ENCODE measurements around the gene PCSK9. TPM values are rescaled to one million over a fixed set of nuclear protein-coding genes. Genes with fewer than 3 reads are reported as not detected.

Gene PCSK9
- total and polyA plus RNA-seq, 2 of the 13 experiments (the other 11 are each of a cell fraction or from before 2014, with no cell fraction given) = 33.3 to 80.5 TPM

GRCh38 chr1:55012661-55013060, 26.7 kb upstream of the PCSK9 start:
- in situ Hi-C loops (cut with HindIII; ENCODE audit: extremely low pct_ligation_motif_present, low pct_unique_long_range_greater_than_20kb) (no loop called here), intact Hi-C loops (cut with micrococcal nuclease; ENCODE audit: unreplicated experiment) (no loop called here)
- H2AFZ ChIP-seq (ENCODE audit: low read length) = no peak overlapping the region
- DNase-seq (ENCODE audit: low spot score) = no peak
- H3K79me2 ChIP-seq (ENCODE audit: insufficient read depth, low read length) = no peaks in the 10 kb centered on the region
- H3K36me3 ChIP-seq (replicated peaks in 1 of 2; ENCODE audit: control insufficient read depth in 1 of 2, insufficient read depth in 2 of 2, low read length in 2 of 2) = no peaks in the 10 kb centered on the region
- ATAC-seq = no peak
- no peak overlapping the region for H3K9ac ChIP-seq (ENCODE audit: insufficient read depth, low read depth, low read length)
- H3K9me3 ChIP-seq (ENCODE audit: low read length) = no peaks in the 10 kb centered on the region
- BruUV-seq (replicated peaks) = no TSS peak
- no peak overlapping the region for H3K27ac ChIP-seq (ENCODE audit: extremely low read length, insufficient read depth, low read length)
- ChIA-PET CTCF (ENCODE audit: low intra/inter-chr PET ratio, low total read pairs) (no interaction called here), POLR2A (no interaction called here)
- FAIRE-seq = no peak
- WGBS (ENCODE audit: low lambda C conversion rate) = 33% methylated on average over 1 of the region's 1 CpG
- H4K20me1 ChIP-seq (ENCODE audit: insufficient read depth, low read length) = no peaks in the 10 kb centered on the region
- no peak overlapping the region for H3K4me3 ChIP-seq (replicated peaks in 1 of 3; ENCODE audit: insufficient read depth in 1 of 3, low read depth in 2 of 3, low read length in 3 of 3)
- peaks cover 7% of the 10 kb centered on the region; the same call in 1 of the 2 replicates for H3K4me1 ChIP-seq (ENCODE audit: insufficient read depth, low read length)
- no peak for TF ChIP-seq ZBTB7A (CRISPR knock-in tag; IDR thresholded peaks at IDR 0.05)
- TF ChIP-seq DDIT3 (CRISPR knock-in tag; IDR thresholded peaks at IDR 0.05) = no peak
- TF ChIP-seq MLX (CRISPR knock-in tag; IDR thresholded peaks at IDR 0.05) = no peak
- TF ChIP-seq PHF21A (CRISPR knock-in tag; IDR thresholded peaks at IDR 0.05) = no peak
- TF ChIP-seq CREM (IDR thresholded peaks at IDR 0.05) = no peak
- TF ChIP-seq CREM (CRISPR knock-in tag; IDR thresholded peaks at IDR 0.05) = no peak
- no peak for TF ChIP-seq JUNB (CRISPR knock-in tag; IDR thresholded peaks at IDR 0.05; ENCODE audit: borderline replicate concordance)
- no peak for TF ChIP-seq ZNF883 (CRISPR knock-in tag; IDR thresholded peaks at IDR 0.05; ENCODE audit: not compliant biosample characterization)
- TF ChIP-seq ZNF292 (CRISPR knock-in tag; IDR thresholded peaks at IDR 0.05; ENCODE audit: borderline replicate concordance, low read depth) = no peak
- peaks cover 0 to 47% of the 10 kb centered on the region in 2 experiments; a peak in 3 of 5 replicates for H3K27me3 ChIP-seq (ENCODE audit: control insufficient read depth in 1 of 2, insufficient read depth in 2 of 2, low read length in 2 of 2)
- no peak overlapping the region for H3K4me2 ChIP-seq (ENCODE audit: low read depth, low read length)

- intact Hi-C loops (cut with micrococcal nuclease; ENCODE audit: unreplicated experiment) (no loop called here), in situ Hi-C loops (cut with HindIII; ENCODE audit: extremely low pct_ligation_motif_present, low pct_unique_long_range_greater_than_20kb) (no loop called here)
- H3K4me2 ChIP-seq (ENCODE audit: low read depth, low read length) = no peak overlapping the region
- BruUV-seq (replicated peaks) = no TSS peak
- FAIRE-seq = no peak
- no peak overlapping the region for H2AFZ ChIP-seq (ENCODE audit: low read length)
- no peak for ATAC-seq
- H3K27ac ChIP-seq (ENCODE audit: extremely low read length, insufficient read depth, low read length) = no peak overlapping the region
- DNase-seq (ENCODE audit: low spot score) = no peak
- no peak overlapping the region for H3K4me3 ChIP-seq (replicated peaks in 1 of 3; ENCODE audit: insufficient read depth in 1 of 3, low read depth in 2 of 3, low read length in 3 of 3)
- no peaks in the 10 kb centered on the region for H4K20me1 ChIP-seq (ENCODE audit: insufficient read depth, low read length)
- ChIA-PET CTCF (ENCODE audit: low intra/inter-chr PET ratio, low total read pairs) (no interaction called here), POLR2A (no interaction called here)
- peaks cover 0 to 57% of the 10 kb centered on the region in 2 experiments; a peak in 3 of 5 replicates for H3K27me3 ChIP-seq (ENCODE audit: control insufficient read depth in 1 of 2, insufficient read depth in 2 of 2, low read length in 2 of 2)
- peaks cover 8% of the 10 kb centered on the region for H3K4me1 ChIP-seq (ENCODE audit: insufficient read depth, low read length)
- no peak overlapping the region for H3K9ac ChIP-seq (ENCODE audit: insufficient read depth, low read depth, low read length)
- H3K36me3 ChIP-seq (replicated peaks in 1 of 2; ENCODE audit: control insufficient read depth in 1 of 2, insufficient read depth in 2 of 2, low read length in 2 of 2) = no peaks in the 10 kb centered on the region
- no peaks in the 10 kb centered on the region for H3K79me2 ChIP-seq (ENCODE audit: insufficient read depth, low read length)
- 41% methylated on average over 5 of the region's 5 CpGs for WGBS (ENCODE audit: low lambda C conversion rate)
- H3K9me3 ChIP-seq (ENCODE audit: low read length) = no peaks in the 10 kb centered on the region
- TF ChIP-seq CBX1 (IDR thresholded peaks at IDR 0.05; ENCODE audit: low read depth) (no peak), CERS6 (CRISPR knock-in tag; IDR thresholded peaks at IDR 0.05) (no peak), SNAPC5 (CRISPR knock-in tag; IDR thresholded peaks at IDR 0.05; ENCODE audit: borderline replicate concordance) (no peak), AFF4 (CRISPR knock-in tag; IDR thresholded peaks at IDR 0.05) (no peak)
Measured at GRCh38 chr1:55015123-55015522, 24.2 kb upstream of the PCSK9 start.
